Stimulated activated CD8-positive, alpha-beta memory T cell treated with anti-CD3 and anti-CD28 coated beads, Interleukin-4, amount 100 ng/mL, for 24 hours (primary cell): ENCODE measurements around the gene PANK1.

Source experiments
- DNase-seq: peaks from one replicate; pipeline ENCODE4 v3.0.0-alpha.2; 2020; ENCODE audit warnings: low read depth

Gene PANK1

DNA sequence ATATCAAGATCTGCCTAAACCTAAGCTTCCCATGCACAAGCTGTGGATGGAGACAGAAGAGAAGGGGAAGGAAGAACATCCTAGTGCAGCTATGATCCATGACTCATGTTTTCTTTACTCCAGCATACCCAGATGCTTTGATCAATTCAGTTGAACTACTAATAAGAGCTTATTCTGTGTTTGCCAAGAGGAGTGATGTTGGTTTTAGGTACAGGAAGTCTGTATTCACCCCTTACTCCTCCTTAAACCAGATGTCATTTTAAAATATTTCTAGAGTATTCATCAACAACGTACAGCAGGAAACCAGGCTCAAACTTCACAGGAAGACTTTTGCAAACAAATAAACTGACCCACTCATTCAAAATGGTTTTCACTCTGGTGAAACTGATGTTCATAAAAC lies 29.2 kb downstream of the PANK1 start:
- DNase-seq: no peak

DNA sequence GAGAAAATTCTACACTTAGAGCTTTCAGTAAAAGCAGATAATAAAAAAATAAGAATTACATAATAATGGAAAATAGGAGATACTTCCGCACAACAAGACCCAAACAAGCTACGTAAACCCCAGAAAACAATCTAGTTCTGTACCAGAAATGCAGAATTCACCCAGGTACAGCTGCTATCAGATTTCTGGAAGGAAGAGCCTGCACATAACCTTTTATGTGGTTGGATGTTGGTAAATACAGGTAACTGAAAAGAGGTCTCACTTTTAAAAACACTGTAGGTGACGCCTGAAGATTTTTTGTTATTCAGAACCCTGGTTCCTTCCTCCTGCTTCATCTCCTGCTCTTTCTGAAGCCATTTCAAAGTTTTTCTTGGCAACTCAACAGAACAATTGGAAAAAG lies 29.9 kb downstream of the PANK1 start:
- no peak for DNase-seq

DNA sequence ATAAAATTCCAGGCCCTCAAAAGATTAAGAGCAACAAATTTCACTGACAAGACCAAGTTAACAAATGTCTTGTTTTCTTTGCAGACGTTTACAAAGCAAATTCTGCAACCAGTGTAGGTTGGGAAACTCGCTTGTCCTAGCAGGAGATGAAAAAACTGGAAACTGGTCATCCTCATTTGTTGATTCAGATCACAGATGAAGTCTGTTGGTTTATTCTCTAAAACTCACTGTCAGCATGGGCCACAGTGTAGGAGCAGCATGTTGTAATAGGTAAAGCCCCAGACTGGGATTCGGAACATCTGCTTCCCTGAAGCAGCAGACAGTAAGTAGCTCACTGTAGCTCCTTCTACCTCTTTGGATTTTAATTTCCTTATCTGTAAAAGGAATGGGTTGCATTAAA lies 31.5 kb downstream of the PANK1 start:
- no peak for DNase-seq

DNA sequence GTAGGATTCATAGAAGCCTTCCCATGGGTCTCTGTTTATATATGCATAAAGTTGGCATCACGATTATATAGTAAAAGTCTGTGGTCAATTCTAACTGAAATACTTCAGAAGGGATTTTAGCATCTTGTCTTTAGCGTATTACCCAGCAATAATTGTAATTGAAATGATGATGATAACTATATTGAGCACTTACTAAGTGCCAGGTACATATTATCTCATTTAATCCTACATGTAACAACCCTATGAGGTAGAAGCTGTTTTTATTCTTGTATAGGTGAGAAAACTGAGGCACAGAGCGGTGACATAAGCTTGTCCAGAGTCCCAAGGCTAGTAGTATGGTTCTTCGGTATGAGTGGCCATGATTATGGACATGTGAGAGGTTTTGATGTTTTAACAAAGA lies 33.8 kb downstream of the PANK1 start:
- no peak for DNase-seq

DNA sequence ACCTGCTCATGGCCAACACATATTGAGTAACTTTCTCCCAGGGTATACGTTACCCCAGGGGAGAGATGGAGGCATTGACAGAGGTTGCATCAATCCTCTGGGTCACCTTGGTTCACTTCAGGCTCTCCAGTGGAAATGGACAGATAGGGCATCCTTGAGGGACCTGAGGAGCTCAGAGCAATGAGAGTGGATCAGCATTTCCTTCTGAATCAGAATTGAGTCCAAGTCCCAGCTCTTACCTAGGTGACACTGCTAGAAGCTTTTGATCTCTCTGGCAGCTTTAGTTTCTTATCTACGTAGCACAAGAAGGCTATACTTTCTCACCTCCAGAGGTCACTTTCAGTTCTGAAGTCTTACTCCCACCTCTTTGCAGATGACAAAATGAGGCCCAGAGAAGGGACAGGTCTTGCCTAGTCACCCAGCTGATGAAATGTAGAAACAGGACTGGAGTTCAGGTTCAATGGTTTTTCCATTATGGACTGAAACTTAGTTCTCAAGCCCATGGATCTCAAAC lies 35.2 kb downstream of the PANK1 start:
- no peak for DNase-seq

DNA sequence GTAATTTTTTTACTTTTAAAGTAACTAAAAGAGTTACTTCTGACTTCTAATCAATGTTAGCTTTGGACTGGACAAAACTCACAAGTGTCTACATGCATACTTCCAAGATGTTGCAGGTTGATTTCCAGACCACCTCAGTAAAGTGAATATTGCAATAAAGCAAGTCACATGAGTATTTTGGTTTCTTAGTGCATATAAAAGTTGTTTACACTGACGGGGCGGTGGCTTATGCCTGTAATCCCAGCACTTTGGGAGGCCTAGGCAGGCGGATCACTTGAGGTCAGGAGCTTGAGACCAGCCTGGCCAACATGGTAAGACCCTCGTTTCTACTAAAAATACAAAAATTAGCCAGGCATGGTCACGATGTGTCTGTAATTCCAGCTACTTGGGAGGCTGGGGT lies 40.8 kb downstream of the PANK1 start:
- no peak for DNase-seq

DNA sequence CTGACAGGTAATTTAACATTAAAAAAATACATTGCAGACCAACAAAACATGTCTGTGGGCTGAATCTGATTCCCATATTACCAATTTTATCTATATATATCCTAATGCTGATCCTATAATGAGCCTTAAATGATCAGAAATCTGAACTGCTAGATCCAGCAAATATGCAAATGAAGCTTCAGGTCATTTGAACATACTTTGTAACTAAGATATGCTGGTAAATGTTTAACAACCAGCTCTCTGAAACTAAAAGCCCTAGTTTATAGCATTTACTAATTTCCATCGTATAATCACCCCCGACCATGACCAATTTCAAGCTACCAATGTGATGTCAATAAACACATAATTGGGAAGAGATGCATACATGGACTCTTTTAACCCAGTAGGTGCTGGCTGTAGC lies 42.1 kb downstream of the PANK1 start:
- no peak for DNase-seq

DNA sequence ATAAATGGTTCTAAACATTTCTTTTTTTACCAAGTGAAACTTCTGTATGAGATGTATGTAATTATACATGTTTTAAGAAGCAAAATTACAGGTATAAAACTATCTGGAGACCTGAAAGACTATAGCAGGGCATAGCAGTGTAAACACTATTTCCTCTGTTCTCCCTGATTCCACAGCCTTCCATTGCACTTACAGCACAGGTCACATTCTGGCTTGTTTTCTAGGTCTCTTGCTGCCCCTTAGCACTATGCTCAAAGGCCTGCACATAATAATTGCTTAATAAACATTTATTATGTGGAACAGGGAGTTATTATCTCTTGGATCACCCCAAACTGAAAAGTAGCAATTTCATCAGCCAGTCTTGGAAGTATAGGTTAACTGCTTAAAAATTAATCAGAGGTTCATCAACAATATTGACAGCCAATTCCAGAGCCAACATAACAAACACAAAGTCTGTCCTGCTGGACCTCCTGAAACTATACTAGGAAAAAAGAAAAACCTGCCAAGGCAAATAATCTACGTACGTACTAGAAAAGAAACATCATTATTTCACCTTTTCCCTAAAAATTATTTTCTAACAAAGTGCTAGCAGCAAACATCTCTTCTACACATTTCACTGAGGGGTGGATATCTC lies 43.2 kb downstream of the PANK1 start:
- no peak for DNase-seq

DNA sequence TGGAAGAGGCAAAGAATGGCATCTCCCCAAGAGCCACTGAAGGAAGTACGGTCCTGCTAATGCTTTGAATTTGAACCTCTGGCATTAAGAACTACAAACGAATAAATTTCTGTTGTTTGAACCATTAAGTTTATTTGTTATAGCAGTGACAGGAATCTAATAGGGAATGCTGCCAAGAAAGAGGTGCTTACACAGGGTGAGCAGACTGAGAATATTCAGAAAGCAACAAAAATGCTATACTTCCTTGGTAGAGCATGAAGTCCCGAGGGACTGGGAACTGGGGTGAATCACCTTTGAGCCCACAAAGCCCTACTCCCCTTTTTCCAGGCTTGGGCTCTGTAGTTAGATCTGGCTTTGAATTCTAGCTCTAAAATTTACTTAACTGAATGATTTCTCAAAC lies 45.0 kb downstream of the PANK1 start:
- DNase-seq: no peak

DNA sequence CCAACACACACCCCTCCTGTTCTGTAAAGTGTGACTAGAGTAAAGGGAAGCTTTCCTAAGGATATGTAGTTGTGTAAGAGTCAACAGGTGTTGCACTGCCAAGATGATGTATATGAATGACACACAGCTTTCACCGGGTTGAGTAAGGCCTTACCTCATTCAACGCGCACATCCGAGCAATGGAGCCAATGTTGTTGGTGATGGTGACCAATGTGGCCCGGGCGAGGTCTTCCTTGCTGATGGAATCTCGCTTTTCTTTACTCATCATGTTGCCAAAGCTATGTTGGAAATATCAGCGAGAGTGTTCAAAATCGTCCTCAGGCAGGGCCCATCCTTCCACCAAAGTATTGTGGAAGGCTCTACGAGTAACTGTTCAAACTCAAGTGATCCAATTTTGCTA lies 52.0 kb downstream of the PANK1 start:
- DNase-seq: no peak

DNA sequence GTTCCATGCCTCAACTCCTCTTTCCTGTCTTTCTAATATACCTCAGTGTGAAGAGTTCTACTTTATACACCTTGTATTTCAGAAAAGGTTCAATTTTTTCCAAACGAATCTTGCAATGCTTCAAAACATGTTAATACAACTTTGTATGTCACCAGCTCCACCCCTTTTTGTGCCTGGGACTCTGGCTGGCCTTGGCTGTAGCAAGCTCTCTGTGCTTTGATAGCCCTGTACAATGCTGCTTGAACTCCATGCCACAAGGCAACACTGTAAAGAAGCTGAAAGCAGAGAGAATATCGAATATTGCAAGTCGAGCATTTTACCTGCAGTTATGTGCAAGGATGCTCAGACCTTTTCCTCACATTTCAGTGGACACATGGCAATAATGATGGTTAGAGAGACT lies 52.5 kb downstream of the PANK1 start:
- no peak for DNase-seq

DNA sequence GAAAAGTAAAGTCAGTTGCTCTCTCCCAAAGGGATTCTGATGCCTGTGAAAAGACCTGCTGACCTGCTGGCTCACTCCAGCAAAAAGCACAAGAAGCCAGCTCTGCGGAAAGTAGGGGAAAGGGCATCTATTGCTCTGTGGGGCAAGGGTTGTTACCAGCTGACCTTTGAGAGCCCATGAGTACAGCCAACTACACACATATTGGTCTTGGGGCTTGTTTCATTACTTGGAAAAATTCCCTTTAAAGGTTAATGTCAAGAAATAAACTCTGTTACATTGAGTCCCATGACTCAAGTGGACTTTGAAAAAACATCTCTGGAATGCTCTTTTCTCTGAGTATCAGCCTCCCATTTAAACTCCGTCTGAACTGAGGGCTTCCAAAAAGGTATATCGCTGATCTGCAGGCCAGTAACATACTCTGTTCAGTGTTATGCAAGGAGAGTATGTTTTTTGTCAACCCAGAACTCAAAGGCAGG lies 53.2 kb downstream of the PANK1 start:
- DNase-seq: no peak

DNA sequence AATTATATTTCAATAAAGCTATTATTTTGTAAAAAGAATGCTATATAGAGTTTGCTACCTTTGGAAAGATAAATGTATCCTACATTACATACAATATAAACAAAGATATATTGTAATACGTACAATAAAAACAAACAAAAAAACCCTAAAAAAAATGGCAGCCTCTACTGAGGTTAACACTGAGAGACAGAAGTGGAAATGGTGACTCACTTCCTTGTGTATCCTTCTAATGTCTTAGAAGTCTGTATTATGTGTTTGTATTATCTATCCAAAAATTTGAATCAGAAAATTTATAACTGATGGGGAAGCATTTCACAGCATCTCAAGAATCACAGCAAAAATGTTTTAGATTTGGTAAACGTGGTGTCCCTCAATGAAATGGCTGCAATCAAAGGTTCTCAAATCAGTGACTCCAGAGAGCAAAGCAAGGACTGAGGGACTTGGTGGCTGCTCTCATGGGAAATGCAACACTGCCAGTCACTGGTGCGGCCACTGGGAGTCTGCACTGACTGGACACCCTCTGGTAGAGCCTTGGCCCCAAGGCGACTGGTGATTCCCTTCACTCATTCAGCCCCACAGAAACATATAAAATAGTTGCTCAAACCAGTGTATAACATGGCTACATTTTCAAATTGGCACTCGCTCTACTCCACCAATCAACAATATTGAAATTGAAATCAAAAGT lies 53.8 kb downstream of the PANK1 start:
- no peak for DNase-seq

DNA sequence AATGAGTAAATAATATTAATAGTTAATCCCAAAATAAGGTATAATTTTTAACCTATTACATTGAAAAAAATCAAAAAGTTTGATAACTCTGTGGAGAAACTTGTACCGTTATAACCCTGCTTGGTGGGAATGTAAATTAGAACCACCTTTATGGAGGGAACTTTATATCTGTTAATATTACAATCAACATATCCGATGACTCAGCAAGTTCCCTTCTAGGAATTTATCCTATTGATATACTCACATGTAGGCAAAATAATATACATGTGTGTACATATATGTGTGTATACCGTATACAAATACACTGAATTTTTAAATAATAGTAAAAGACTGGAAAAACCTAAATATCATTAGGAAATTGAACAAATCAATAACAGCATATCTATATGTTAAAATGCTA lies 54.7 kb downstream of the PANK1 start:
- no peak for DNase-seq

DNA sequence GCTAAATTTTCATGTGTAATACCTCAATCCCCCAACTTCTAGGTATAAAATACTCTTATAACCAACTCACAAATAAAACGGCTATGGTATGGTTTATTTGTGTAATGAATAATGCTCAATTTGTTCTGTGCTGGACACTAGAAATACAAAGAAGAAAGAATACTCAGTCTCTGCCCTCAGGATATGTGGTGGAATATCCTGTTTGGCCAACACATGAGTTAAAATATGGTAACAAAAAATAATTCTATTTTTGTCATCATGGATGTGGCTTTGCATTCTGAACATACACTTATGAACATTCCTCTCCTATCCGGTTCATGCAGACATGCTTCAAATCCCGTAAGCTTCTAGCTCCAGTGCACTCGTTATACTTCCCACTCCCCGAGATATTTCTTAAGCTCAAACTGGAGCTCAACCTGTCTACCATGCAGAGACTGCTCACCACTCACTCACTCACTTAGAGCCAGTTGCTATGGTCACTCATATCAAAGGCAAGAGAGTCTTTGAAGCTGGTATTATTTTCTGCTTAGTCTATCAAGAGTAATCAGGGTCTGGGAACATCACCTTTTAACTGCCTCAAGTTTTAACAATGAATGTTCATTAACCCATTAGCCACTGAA lies 55.8 kb downstream of the PANK1 start:
- DNase-seq: no peak

DNA sequence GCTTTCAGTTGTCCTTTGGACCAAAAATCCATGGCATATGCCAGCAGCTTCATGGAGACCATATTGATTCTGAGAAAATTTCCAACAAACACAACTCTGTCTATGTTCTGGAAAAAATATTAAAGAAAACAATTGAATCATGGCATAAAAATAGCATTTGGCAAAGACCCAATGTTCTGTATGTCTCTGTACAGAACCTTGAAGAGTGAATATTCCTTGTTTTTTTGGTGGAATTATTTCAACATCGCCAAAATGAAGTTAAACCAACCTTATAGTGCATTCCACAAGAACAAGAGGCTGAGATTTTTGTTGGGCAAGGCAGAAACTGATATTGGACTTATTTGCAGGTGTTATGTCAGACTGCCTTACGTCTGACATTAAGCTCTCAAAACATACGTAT lies 56.4 kb downstream of the PANK1 start:
- no peak for DNase-seq

DNA sequence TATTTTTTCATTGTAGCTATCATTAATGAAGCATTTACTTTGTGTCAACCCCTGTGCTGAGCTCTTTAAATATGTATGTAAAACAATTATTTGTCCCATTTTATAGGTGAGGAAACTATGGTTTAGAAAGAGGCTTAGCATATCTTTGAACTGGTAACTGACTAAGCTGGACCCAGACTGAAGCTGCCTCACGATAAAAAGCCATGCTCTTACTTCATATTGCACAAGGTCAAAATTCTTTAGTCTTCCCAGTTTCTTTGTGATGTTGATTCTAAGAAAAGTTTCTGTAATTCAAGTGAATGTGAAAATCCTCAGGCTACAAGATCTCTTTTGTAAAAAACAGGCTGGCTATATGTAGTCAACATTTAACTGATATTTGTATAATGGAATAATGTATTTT lies 63.0 kb downstream of the PANK1 start:
- no peak for DNase-seq

DNA sequence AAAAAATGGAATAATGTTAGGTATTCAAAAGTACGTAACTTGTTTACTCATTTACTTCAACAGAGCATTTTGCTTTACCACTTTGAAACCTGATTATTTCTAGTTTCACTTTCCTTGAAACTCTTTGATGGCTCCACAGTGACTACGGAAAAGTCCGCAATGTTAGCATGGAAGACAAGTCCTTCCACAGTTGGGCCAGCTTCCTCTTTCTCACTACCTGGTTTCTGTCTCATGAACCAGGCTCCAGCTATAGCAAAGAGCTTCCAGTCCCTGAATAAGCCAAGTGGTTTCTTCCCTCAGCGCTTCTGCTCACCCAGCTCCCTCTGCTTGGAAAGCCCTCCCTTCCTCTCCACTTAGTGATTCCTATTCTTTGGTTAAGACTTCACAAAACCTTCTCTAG lies 64.8 kb downstream of the PANK1 start:
- DNase-seq: no peak

DNA sequence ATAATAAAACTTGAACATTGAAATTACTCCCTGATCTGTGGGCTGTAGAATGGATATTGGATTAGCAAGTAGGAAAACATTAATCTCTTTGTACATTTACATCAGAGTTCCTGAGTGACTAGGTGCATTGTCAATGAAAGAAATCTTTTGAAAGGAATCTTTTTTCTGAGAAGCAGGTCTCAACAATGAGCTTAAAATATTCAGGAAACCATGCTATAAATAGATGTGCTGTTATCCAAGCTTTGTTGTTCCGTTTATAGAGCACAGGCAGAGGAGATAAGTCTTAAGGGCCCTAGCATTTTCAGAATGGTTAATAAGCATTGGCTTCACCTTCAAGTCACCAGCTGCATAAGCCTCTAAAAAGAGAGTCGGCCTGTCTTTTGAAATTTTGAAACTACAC lies 68.3 kb downstream of the PANK1 start:
- DNase-seq: no peak

DNA sequence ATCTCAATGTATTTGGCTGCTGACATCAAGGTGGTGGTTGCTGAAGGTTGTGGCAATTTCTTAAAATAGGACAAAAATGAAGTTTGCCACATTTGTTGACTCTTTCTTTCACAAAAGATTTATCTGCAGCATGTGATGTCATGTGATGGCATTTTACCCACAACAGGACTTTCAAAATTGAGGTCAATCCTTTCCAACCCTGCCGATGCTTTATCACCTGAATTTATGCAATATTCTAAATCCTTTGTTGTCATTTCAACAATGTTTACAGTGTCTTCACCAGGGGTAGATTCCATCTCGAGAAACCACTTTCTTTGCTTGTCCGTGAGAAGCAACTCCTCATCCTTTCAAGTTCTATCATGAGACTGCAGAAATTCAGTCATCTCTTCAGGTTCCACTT lies 69.0 kb downstream of the PANK1 start:
- no peak for DNase-seq

DNA sequence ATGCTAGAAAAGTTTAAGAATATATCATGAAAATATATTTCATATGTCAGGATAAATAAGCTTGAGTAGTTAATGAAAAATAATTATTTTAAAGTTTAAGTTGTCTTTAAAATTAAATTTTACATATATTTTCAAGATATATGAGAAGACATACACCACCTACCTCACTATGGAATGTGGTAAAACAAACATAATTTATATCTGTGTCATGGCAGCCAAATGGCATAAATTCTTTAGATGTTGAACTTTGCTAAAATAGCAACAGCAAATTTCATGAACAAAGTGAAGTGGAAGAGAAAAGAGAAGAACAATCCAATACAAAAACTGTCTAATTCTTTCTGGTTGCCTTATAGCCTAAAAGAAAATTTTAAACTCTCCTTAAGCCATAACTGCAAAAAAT lies 70.0 kb downstream of the PANK1 start:
- DNase-seq: no peak

DNA sequence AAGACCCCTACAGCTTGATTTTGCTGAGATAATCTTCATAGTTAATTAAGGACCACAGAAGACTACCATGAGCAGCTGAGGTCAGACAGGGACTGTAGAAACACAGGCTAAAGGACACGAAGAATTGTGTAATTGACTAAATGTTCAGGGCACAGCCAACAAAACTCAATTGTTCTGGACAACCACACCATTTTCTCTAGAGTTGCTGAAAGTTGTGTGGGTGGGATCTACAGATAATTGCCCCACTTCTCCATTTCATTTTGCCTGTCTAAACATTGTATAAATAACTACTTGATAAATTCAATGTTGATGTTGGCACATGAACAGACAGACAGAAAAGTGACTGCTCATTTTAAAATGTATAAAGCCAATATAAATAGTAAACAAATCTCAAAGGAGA lies 70.7 kb downstream of the PANK1 start:
- no peak for DNase-seq

DNA sequence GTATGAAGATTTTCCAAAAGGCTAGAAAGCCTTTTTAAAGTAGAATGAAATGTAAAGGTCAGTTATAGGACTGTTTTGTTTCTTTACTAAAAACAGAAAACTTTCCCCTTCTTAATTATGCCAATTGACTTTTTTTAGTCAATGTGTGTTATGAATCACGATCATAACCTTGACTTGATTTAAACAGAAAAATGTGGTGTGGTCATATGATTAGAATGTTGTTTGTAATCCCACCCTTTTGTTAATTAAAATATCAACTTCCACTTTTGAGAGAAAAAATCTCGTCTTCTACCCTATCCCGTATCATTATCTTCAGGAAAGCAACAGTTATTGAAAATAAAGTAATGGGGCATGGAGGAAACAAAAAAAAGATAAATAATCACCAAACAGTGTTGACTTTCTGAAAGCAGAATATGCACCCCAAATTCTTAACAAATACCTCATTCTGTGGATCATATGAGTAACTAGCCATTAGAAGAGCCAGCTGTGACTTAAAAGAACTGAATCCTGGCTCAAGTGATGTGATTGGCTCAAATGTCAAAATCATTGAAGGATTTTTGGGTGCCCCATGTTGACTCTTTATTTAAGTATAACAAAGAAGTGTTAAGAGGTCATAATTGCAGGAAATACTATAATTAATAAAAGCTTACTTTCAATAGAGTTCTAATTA lies 77.3 kb downstream of the PANK1 start:
- no peak for DNase-seq
